Measurements from ENCODE around the gene ZSCAN1.

Gene ZSCAN1

DNA sequence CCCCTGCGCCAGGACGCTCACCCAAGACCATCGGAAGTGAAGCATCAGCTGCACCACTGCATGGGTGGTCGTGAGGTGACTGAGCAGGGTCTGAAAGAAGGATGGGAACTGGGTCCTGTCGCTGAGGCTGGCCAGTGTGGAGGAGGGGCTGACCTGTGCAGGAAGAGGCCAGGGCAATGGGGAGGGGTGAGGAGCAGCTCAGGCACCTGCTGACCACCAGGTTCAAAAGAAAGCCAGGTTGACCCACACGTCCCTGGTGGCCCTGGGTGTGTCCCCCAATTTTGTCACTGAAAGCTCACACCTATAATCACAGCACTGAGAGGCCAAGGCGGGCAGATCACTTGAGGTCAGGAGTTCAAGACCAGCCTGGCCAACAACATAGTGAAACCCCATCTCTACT, 13.7 kb upstream of the ZSCAN1 start:
- Mint-ChIP-seq H3K27me3 (no peaks in the 10 kb centered on the region), H3K4me1 (ENCODE audit: low read depth in 2 of 2) (no peaks in the 10 kb centered on the region), H3K36me3 (ENCODE audit: insufficient read depth) (no peaks in the 10 kb centered on the region), H3K4me3 (no peak overlapping the region), H3K9me3 (peaks cover 7 to 8% of the 10 kb centered on the region in 2 donors), H3K27ac (no peak overlapping the region)
- DNase-seq (no peak), ATAC-seq (replicated peaks) (no peak)

DNA sequence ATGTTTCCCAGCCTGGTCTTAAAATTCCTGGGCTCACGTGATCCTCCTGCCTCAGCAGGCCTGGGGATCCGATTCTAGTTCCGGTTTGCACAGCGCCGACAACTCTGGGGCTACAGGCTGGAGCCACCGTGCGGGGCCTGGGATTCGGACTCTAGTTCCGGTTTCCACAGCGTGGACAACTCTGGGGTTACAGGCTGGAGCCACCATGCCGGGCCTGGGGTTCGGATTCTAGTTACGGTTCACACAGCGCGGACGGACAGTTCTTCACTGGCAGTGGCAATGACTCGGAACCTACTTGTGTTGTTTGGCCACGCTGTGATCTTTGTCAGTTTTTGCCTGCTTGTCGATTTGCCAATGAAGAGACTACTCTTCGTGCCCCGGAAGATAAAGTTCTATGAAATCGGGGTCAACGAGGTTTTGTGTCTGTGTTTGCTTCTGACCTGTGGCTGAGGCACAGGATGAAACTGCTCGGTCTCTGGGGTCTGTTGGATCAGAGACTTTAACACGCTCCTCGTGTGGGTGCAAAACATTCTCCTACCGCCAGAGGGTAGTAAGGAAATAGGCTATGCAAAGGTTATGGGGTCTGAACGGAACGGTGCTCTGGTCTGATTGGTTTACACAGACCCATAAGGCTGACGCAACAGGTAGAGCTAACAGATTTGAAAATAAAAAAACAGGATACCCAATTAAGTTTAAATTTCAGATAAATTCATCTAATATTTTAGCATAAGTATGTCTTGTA, 12.1 kb upstream of the ZSCAN1 start:
- H3K36me3 Mint-ChIP-seq (ENCODE audit: insufficient read depth), result no peaks in the 10 kb centered on the region
- no peaks in the 10 kb centered on the region for H3K27me3 Mint-ChIP-seq
- H3K4me1 Mint-ChIP-seq (ENCODE audit: low read depth in 2 of 2), result no peaks in the 10 kb centered on the region
- no peak overlapping the region for H3K4me3 Mint-ChIP-seq
- H3K27ac Mint-ChIP-seq, result no peak overlapping the region
- ATAC-seq (replicated peaks) (peak; percentile 53), DNase-seq (peak; percentile 5 to 18 (median 16))
- peaks cover 8 to 11% of the 10 kb centered on the region in 2 donors for H3K9me3 Mint-ChIP-seq

DNA sequence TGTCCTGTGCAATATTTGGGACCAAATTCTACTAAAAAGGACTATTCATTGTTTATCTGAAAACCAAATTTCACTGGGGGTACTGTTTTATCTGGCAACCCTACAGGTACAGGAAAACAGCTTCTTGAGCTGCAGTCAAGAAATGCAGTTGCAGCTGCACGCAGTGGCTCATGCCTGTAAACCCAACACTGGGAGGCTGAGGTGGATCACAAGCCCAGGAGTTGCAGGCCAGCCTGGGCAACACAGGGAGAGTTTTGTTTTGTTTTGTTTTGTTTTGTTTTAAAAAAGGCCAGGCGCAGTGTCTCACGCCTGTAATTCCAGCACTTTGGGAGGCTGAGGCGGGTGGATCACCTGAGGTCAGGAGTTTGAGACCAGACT, 11.6 kb upstream of the ZSCAN1 start:
- H3K36me3 Mint-ChIP-seq (ENCODE audit: insufficient read depth), result no peaks in the 10 kb centered on the region
- no peak overlapping the region for H3K27ac Mint-ChIP-seq
- no peak overlapping the region for H3K4me3 Mint-ChIP-seq
- ATAC-seq (replicated peaks) (no peak), DNase-seq (no peak)
- H3K9me3 Mint-ChIP-seq, result peaks cover 8 to 11% of the 10 kb centered on the region in 2 donors
- H3K27me3 Mint-ChIP-seq, result no peaks in the 10 kb centered on the region
- H3K4me1 Mint-ChIP-seq (ENCODE audit: low read depth in 2 of 2), result no peaks in the 10 kb centered on the region

DNA sequence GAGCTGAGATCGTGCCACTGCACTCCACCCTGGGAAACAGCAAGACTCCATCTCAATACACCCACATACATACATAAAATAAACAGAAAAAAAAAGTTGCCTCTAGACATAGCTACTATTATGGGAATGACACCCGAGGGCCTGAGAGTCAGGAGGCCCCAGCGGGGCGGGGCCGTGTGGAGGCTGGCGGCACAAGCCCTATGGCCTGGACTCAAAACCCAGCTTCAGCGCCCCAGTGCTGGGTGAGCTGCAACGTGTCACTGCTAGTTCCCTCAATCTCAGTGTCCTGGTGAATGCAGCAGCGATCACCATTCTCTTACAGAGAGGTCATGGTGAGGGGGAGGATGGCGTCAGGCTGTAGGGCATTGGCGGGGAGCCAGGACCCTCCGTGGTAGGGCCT, 9.2 kb upstream of the ZSCAN1 start:
- Mint-ChIP-seq H3K27ac (no peak overlapping the region), H3K36me3 (ENCODE audit: insufficient read depth) (no peaks in the 10 kb centered on the region), H3K27me3 (peaks cover 0 to 9% of the 10 kb centered on the region in 2 donors), H3K4me3 (no peak overlapping the region), H3K4me1 (ENCODE audit: low read depth in 2 of 2) (no peaks in the 10 kb centered on the region), H3K9me3 (peaks cover 13 to 15% of the 10 kb centered on the region in 2 donors)
- DNase-seq (no peak), ATAC-seq (replicated peaks) (no peak)

DNA sequence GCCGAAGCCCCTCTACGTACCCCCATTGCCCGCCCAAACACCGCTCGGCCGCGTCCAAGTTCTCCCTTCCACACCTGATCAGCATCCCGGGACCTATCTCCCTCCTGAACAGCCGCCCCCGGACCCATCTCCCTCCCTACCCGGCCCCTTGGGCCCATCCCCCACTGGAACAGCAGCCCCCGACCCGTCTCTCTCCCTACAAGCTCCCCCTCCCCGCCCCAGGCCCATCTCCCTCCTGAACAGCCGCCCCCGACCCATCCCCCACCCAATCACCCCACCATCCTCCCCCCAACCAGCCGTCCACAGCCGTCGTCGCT, 610 bp downstream of the ZSCAN1 start:
- H3K27me3 Mint-ChIP-seq, result peaks cover 23 to 31% of the 10 kb centered on the region in 2 donors
- no peak overlapping the region for H3K27ac Mint-ChIP-seq
- peaks cover 0 to 5% of the 10 kb centered on the region in 2 donors for H3K4me1 Mint-ChIP-seq (ENCODE audit: low read depth in 2 of 2)
- no peak for DNase-seq
- ATAC-seq (replicated peaks), result no peak
- H3K4me3 Mint-ChIP-seq, result no peak overlapping the region
- peaks cover 3% of the 10 kb centered on the region for H3K36me3 Mint-ChIP-seq (ENCODE audit: insufficient read depth)
- H3K9me3 Mint-ChIP-seq, result peaks cover 11 to 24% of the 10 kb centered on the region in 2 donors

DNA sequence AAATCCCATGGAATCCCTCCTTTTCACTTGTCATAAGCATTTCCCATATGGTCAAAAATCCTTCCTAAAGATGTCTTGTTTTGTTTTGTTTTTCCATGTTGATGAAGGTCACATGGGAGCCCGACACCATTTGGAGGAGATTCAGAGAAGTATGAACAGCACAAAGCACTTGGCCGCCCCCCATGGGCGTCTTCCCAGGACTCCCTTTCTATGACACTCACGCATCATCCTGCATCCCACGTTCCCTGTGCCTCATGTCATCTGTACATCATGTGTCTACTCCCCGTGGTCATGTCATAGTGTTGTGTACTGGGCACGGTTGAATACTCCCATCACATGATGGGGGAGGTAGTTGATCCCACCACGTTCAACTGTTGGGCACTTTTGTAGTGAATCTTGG, 2.0 kb downstream of the ZSCAN1 start:
- Mint-ChIP-seq H3K36me3 (ENCODE audit: insufficient read depth) (peaks cover 3% of the 10 kb centered on the region), H3K27me3 (peaks cover 23 to 31% of the 10 kb centered on the region in 2 donors), H3K9me3 (peaks cover 11 to 24% of the 10 kb centered on the region in 2 donors)

DNA sequence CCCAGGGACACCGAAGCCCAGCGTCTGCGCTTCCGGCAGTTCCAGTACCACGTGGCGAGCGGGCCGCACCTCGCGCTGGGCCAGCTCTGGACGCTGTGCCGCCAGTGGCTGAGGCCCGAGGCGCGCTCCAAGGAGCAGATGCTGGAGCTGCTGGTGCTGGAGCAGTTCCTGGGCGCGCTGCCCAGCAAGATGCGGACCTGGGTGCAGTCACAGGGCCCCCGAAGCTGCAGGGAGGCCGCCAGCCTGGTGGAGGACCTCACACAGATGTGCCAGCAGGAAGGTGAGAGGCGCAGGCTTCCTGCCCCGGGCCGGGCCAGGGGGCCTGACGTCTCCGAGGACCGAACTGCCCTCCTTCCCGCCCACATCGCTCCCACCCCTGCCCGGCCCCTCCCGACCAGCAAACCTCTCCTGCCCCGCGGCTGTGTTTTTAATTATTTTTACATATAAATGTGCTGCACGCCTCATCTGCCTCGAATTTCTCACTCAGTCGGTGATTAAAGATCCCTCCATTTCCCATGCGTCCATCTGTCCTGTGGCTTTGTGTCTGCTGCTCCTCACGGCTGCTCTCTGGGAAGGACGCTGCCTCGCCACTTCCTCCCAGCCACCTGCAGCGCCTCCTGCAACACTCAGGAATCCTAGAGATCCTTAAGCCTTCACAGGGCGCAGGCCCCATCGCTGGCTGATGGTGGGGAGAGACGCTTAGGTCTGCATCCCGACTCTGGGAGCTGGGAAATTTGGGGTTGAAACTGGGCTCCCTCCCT, 4.3 kb downstream of the ZSCAN1 start:
- DNase-seq (no peak), ATAC-seq (replicated peaks) (no peak)
- H3K27me3 Mint-ChIP-seq, result peaks cover 23 to 31% of the 10 kb centered on the region in 2 donors
- H3K4me3 Mint-ChIP-seq, result no peak overlapping the region
- peaks cover 14 to 24% of the 10 kb centered on the region in 2 donors for H3K9me3 Mint-ChIP-seq
- H3K4me1 Mint-ChIP-seq (ENCODE audit: low read depth in 2 of 2), result peaks cover 0 to 5% of the 10 kb centered on the region in 2 donors
- H3K36me3 Mint-ChIP-seq (ENCODE audit: insufficient read depth), result peaks cover 3% of the 10 kb centered on the region
- H3K27ac Mint-ChIP-seq, result no peak overlapping the region

More for the DNA sequence above, 2.0 kb downstream of the ZSCAN1 start:
- Mint-ChIP-seq H3K4me3 (no peak overlapping the region), H3K4me1 (ENCODE audit: low read depth in 2 of 2) (peaks cover 0 to 5% of the 10 kb centered on the region in 2 donors), H3K27ac (no peak overlapping the region)
- ATAC-seq (replicated peaks) (no peak), DNase-seq (no peak)

DNA sequence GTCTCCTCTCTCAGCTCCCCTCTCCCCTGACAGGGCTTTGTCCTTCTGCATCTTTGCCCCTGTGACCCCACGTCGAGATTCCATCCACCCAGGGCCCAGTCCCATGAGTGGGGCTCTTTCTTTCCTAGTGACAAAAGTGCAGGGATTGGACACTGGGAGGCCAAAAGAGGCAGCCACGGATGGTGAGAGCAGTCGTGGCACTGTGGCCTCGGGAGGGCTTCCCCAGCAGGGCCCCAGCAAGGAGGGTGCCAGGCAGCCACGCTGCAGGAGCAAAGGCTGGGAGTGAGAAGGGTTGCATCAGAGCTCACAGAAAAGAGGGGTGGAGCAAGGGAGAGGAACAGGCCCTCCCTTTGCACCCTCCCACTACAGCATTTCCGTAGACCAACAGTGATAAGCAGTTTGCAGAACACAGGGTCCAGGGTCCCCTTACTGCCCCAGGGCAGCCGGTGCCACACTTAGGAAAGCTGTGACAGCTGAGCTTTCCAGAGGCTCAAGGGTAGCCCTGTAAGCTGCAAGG, 4.9 kb downstream of the ZSCAN1 start:
- H3K4me1 Mint-ChIP-seq (ENCODE audit: low read depth in 2 of 2), result peaks cover 0 to 5% of the 10 kb centered on the region in 2 donors
- H3K4me3 Mint-ChIP-seq, result no peak overlapping the region
- ATAC-seq (replicated peaks) (no peak), DNase-seq (no peak)
- H3K27ac Mint-ChIP-seq, result no peak overlapping the region
- peaks cover 3% of the 10 kb centered on the region for H3K36me3 Mint-ChIP-seq (ENCODE audit: insufficient read depth)
- H3K9me3 Mint-ChIP-seq, result peaks cover 14 to 24% of the 10 kb centered on the region in 2 donors
- H3K27me3 Mint-ChIP-seq, result peaks cover 23 to 31% of the 10 kb centered on the region in 2 donors

DNA sequence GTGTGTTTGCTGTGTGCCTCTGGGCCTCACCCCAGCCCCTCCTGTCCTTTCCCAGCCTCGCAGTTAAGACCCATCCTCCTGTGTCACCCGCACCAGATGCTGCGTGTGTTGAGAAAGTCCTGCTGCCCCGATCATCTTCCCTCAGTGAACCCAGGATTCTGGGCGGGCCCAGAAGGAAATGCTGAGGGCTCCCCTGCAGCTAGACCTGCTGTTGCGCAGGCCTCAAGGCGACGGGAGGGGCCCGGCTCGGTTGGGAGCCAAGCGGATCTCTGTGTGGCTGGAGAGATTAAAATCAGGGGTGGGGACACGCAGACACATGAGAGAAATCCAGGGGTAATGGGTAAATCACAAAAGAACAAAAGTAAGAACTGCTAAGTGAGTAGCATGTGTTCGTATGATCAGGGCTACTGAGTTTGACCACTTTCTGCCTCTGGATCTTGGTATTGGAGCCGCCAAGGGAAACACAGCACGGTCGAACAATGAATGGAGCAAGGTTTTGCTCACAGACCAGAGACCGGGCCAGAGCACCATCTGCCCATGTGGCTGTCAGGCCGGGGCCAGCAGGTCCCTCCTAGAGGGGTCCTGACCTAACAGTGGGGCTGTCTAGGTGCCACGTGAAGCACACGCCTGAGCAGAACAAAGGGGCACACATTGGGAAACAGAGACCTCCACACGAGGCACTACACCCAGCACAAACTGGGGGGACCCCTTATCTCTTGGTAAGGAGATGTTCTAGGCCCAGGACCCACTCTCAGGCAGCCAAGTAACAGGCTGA, 7.1 kb downstream of the ZSCAN1 start:
- H3K9me3 Mint-ChIP-seq, result peaks cover 12 to 21% of the 10 kb centered on the region in 2 donors
- no peak for ATAC-seq (replicated peaks)
- no peaks in the 10 kb centered on the region for H3K36me3 Mint-ChIP-seq (ENCODE audit: insufficient read depth)

DNA sequence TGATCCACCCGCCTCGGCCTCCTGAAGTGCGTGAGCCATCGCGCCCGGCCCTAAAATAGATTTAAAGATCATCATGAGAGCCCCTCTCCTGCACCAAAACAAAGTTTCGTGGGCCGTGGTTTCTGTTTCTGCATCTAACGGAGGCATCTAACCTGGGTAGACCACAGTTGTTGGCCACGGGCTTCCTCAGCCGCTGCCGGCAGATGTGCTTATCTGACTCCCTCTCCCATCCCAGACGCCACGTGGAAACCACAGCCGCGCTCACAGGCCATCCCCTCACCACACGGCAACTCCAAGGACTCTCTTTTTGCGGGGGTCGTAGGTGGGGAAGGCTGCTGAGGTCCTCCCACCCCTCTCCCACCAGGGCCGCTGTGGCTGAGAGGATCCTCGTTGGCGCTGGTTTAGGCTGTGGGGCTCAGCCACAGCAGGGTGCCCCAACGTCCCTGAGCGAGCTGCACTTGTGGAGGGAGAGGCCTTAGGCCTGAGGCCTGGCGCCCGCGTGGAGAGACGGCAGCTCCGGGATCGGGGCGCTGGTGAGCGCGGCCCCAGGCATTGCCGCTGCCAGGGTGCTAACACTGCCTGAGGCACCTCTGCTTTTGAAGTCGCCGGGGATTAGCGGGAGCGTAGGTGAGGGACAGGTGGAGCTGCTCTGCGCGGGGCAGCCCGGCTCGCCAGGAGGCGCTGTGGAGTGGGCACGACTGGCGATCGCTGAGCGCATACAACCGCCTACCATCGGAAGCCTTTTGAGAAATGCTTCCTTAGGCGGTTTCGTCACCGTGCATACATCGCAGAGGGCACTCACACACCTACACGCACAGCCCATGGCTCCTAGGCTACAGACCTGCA, 8.9 kb downstream of the ZSCAN1 start:
- Mint-ChIP-seq H3K36me3 (ENCODE audit: insufficient read depth) (no peaks in the 10 kb centered on the region), H3K9me3 (peaks cover 13 to 24% of the 10 kb centered on the region in 2 donors), H3K4me1 (ENCODE audit: low read depth in 2 of 2) (no peaks in the 10 kb centered on the region), H3K4me3 (no peak overlapping the region), H3K27ac (no peak overlapping the region), H3K27me3 (peaks cover 6 to 10% of the 10 kb centered on the region in 2 donors)
- ATAC-seq (replicated peaks), result no peak
- no peak for DNase-seq

More for the DNA sequence above, 7.1 kb downstream of the ZSCAN1 start:
- no peak for DNase-seq
- H3K4me3 Mint-ChIP-seq, result no peak overlapping the region
- H3K27ac Mint-ChIP-seq, result no peak overlapping the region
- peaks cover 13 to 15% of the 10 kb centered on the region in 2 donors for H3K27me3 Mint-ChIP-seq
- no peaks in the 10 kb centered on the region for H3K4me1 Mint-ChIP-seq (ENCODE audit: low read depth in 2 of 2)

DNA sequence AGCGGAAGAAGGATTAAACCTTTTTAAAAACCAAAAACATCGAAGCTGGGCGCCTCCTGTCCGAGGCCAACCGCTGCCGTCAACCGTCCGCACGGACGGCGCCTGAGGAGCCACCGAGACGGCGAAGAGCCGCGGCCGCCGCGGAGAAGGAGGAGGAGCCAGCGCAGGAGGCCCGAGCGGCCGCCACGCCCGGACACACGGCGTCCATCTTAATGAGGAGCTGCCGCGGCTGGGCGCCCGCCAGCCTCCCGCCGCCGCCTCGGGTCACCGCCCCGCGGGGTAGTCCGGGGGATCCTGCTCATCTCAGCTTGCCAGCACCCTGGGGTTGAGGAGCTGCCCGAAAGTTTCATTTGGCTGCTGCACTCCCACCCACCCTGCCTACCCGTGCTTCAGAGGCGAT, 10.6 kb downstream of the ZSCAN1 start:
- DNase-seq (no peak), ATAC-seq (replicated peaks) (no peak)
- Mint-ChIP-seq H3K27ac (no peak overlapping the region), H3K36me3 (ENCODE audit: insufficient read depth) (no peaks in the 10 kb centered on the region), H3K9me3 (peaks cover 16 to 23% of the 10 kb centered on the region in 2 donors), H3K4me3 (no peak overlapping the region), H3K4me1 (ENCODE audit: low read depth in 2 of 2) (no peaks in the 10 kb centered on the region), H3K27me3 (no peaks in the 10 kb centered on the region)

DNA sequence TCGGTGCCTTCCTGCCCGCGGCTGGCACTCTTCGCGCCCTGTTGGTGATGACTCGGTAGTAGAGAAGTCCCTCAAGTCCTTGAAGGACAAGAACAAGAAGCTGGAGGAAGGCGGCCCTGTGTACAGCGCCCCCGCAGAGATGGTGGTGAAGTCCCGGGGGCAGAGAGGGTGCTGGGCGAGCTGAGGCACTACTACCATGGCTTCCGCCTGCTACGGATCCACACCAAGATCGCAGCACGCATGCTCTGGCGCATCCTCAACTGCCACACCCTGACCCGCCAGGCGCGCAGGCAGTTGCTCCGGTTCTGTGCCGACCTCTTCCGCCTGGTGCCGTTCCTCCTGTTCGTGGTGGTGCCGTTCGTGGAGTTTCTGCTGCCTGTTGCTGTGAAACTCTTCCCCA, 11.1 kb downstream of the ZSCAN1 start:
- Mint-ChIP-seq H3K4me3 (no peak overlapping the region), H3K27ac (no peak overlapping the region), H3K9me3 (peaks cover 18 to 28% of the 10 kb centered on the region in 2 donors), H3K27me3 (no peaks in the 10 kb centered on the region), H3K4me1 (ENCODE audit: low read depth in 2 of 2) (no peaks in the 10 kb centered on the region), H3K36me3 (ENCODE audit: insufficient read depth) (no peaks in the 10 kb centered on the region)
- DNase-seq, result no peak
- no peak for ATAC-seq (replicated peaks)
